Endothelial cell of umbilical vein (primary cell): ENCODE results near the gene RAB24. TPM values are rescaled to one million over a fixed set of nuclear protein-coding genes. Genes with fewer than 3 reads are reported as not detected.

Experiments
- BruUV-seq: library from RNA; stranded (reverse); fragments of 400-500 nt; replicated peaks from 2 replicates; lab custom pipeline; 2021; lab: Mats Ljungman, UMichigan
- CTCF ChIA-PET: fragments of 300-600, 350-600 bp; sonication (Branson Sonifier 250); formaldehyde crosslinking; loops from one replicate; lab custom pipeline; 2021; ENCODE audit warnings: antibody characterized with exemption, inconsistent platforms; lab: Charles Lee
- POLR2A ChIA-PET: fragments of 300-600, 350-600 bp; sonication (Branson Sonifier 250); formaldehyde crosslinking; loops from one replicate; lab custom pipeline; 2021; ENCODE audit warnings: antibody characterized with exemption, inconsistent platforms; lab: Charles Lee
- DNase-seq: peaks from one replicate; pipeline ENCODE4 v3.0.0-alpha.2; 2011; ENCODE audit warnings: low read depth, low spot score
- FAIRE-seq: peaks from 2 replicates; lab custom pipeline; 2011; peaks lifted over from hg19 to GRCh38; lab: Jason Lieb, UNC
- H2AFZ ChIP-seq: 2 replicates; pipeline ENCODE4 v1.6.0; 2012; ENCODE audit warnings: low read depth, low read length, control low read depth, inconsistent platforms
- H3K27ac ChIP-seq: 2 replicates; pipeline ENCODE4 v1.5.1; 2011; ENCODE audit warnings: low read depth, mild to moderate bottlenecking, control low read depth, low read length, moderate library complexity; ENCODE audit not compliant: insufficient read depth
- H3K27me3 ChIP-seq, 2 experiments: 2 replicates each; pipeline versions ENCODE4 v1.6.0 to v1.6.1; 2011; ENCODE audit warnings: low read length in 2 of 2, mixed read lengths in 1 of 2; ENCODE audit not compliant: control insufficient read depth in 2 of 2, insufficient read depth in 2 of 2
- H3K36me3 ChIP-seq, 2 experiments: 2 replicates in 1 of 2; 3 replicates in 1 of 2; pipeline ENCODE4 v1.5.1; 2011; ENCODE audit warnings: low read length in 2 of 2, mild to moderate bottlenecking in 1 of 2, moderate library complexity in 1 of 2; ENCODE audit not compliant: control insufficient read depth in 2 of 2, insufficient read depth in 2 of 2; ENCODE audit errors: extremely low read depth in 1 of 2
- H3K4me1 ChIP-seq: 3 replicates; pipeline ENCODE4 v1.5.1; 2011; ENCODE audit warnings: mild to moderate bottlenecking, low read length; ENCODE audit not compliant: control insufficient read depth, insufficient read depth; ENCODE audit errors: extremely low read depth
- H3K4me2 ChIP-seq: 2 replicates; pipeline ENCODE4 v1.6.1; 2011; ENCODE audit warnings: low read length, control low read depth, mixed read lengths; ENCODE audit not compliant: insufficient read depth
- H3K4me3 ChIP-seq, 3 experiments: fragments of 200-600 bp in 1 of 3; sonication (generic), shearing (Covaris generic) in 1 of 3; replicated peaks in 1 of 3; 2 replicates each; pipeline ENCODE4 v1.5.1; 2011 to 2016; ENCODE audit warnings: control low read depth in 3 of 3, low read length in 3 of 3, mild to moderate bottlenecking in 2 of 3, inconsistent platforms in 1 of 3, low read depth in 1 of 3, moderate library complexity in 1 of 3; ENCODE audit not compliant: insufficient read depth in 1 of 3
- H3K79me2 ChIP-seq: 2 replicates; pipeline ENCODE4 v1.6.0; 2012; ENCODE audit warnings: low read length, inconsistent platforms; ENCODE audit not compliant: control insufficient read depth, insufficient read depth
- H3K9ac ChIP-seq: replicated peaks from 2 replicates; pipeline ENCODE3; 2011; ENCODE audit warnings: low read length, control low read depth; ENCODE audit not compliant: insufficient read depth; ENCODE audit errors: extremely low read depth
- H3K9me1 ChIP-seq: replicated peaks from 3 replicates; pipeline ENCODE4 v1.6.0; 2011; ENCODE audit warnings: mild to moderate bottlenecking, low read length; ENCODE audit not compliant: control insufficient read depth, insufficient read depth; ENCODE audit errors: extremely low read depth
- H3K9me3 ChIP-seq: replicated peaks from 2 replicates; pipeline ENCODE4 v1.5.1; 2012; ENCODE audit warnings: low read length, inconsistent platforms; ENCODE audit not compliant: control insufficient read depth, insufficient read depth
- H4K20me1 ChIP-seq: replicated peaks from 2 replicates; pipeline ENCODE3; 2011; ENCODE audit warnings: mild to moderate bottlenecking, low read length; ENCODE audit not compliant: control insufficient read depth, insufficient read depth; ENCODE audit errors: extremely low read depth
- CTCF ChIP-seq, 2 donors: IDR thresholded peaks; 1 replicate in 1 of 2; 2 replicates in 1 of 2; pipeline ENCODE4 v1.5.1; 2011; ENCODE audit warnings: low read length in 2 of 2, mild to moderate bottlenecking in 2 of 2, moderate library complexity in 2 of 2, control low read depth in 1 of 2, inconsistent platforms in 1 of 2, low read depth in 1 of 2; ENCODE audit not compliant: insufficient read depth in 1 of 2; ENCODE audit errors: extremely low read depth in 1 of 2
- EZH2 ChIP-seq: IDR thresholded peaks from 2 replicates; pipeline ENCODE4 v1.6.1; 2012; ENCODE audit warnings: borderline replicate concordance, low read depth, mild to moderate bottlenecking, moderate library complexity, low read length, inconsistent platforms; ENCODE audit not compliant: severe bottlenecking
- FOS ChIP-seq: IDR thresholded peaks from 2 replicates; pipeline ENCODE4 v1.6.1; 2011; ENCODE audit warnings: mild to moderate bottlenecking, low read length, moderate library complexity, borderline replicate concordance; ENCODE audit not compliant: insufficient read depth
- GATA2 ChIP-seq: IDR thresholded peaks from 2 replicates; pipeline ENCODE4 v1.7.0; 2011; ENCODE audit warnings: low read depth, mild to moderate bottlenecking, moderate library complexity, mixed read lengths, low read length; ENCODE audit not compliant: insufficient read length, insufficient read depth
- JUN ChIP-seq: IDR thresholded peaks from 2 replicates; pipeline ENCODE4 v1.6.1; 2011; ENCODE audit warnings: borderline replicate concordance, low read depth; ENCODE audit not compliant: insufficient read length, insufficient read depth
- MAX ChIP-seq: IDR thresholded peaks from 2 replicates; pipeline ENCODE4 v1.6.1; 2011; ENCODE audit not compliant: insufficient read depth, insufficient read length
- MYC ChIP-seq: IDR thresholded peaks from one replicate; pipeline ENCODE4 v1.6.1; 2011; ENCODE audit warnings: mild to moderate bottlenecking, low read depth, low read length
- POLR2A ChIP-seq: IDR thresholded peaks from 2 replicates; pipeline ENCODE4 v1.6.1; 2012; ENCODE audit warnings: low read depth, mild to moderate bottlenecking, control low read depth, low read length
- POLR2AphosphoS5 ChIP-seq: IDR thresholded peaks from 2 replicates; pipeline ENCODE4 v1.6.1; 2012; ENCODE audit warnings: low read depth, mild to moderate bottlenecking, control low read depth, low read length, moderate library complexity; ENCODE audit not compliant: insufficient read depth
- dilution Hi-C: fragments of 300-500 bp; cut with MboI; formaldehyde crosslinking; loops from one replicate; pipeline ENCODE4 v1.15.0; 2019; ENCODE audit warnings: low sequenced_read_pairs; ENCODE audit not compliant: extremely low pct_ligation_motif_present
- intact Hi-C: fragments of 100-400 bp; cut with micrococcal nuclease; formaldehyde crosslinking; loops from one replicate; pipeline ENCODE4 v1.10.0; 2022
- polyA plus RNA-seq, 4 experiments: library from polyadenylated mRNA; depleted of rRNA in 3 of 4; stranded (reverse) in 3 of 4; unstranded in 1 of 4; fragments of >200 nt; gene quantifications; 2 replicates each; pipeline versions ENCODE4 v1.2.1 to v1.2.3, GENCODE V29; 2011 to 2012; ENCODE audit warnings: missing spikeins in 1 of 4
- total RNA-seq: library from RNA; stranded (reverse); gene quantifications from 2 replicates; pipeline ENCODE4 v1.2.3, GENCODE V29; 2021

Gene RAB24
- total and polyA plus RNA-seq, 2 donors (not counting 3 experiments of a cell fraction or from before 2014, with no cell fraction given), result 20.7 to 44.0 TPM

DNA sequence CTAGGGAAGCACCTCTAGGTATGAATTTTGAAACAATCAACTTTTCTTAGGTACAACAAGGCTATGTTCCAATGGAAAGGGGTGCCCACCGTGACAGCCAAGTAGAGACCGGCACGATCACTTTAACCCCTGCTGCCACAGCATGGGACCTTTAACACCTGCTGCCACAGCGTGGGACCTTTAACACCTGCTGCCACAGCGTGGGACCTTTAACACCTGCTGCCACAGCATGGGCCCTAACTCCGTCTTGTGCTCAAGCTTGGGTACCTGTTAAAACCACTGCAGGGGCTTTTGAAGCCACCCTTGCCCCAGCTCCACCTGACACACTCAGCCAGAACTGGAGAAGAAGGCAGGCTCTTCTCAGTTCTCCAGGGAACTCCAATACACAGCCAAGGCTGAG is 26.4 kb upstream of the RAB24 start:
- Histone ChIP-seq H3K4me3 (no peak overlapping the region), H3K4me1 (peaks cover 22% of the 10 kb centered on the region), H4K20me1 (no peaks in the 10 kb centered on the region), H3K27me3 (no peaks in the 10 kb centered on the region), H3K9ac (no peak overlapping the region), H3K9me1 (no peaks in the 10 kb centered on the region), H3K36me3 (peaks cover 0 to 25% of the 10 kb centered on the region in 2 experiments), H3K9me3 (no peaks in the 10 kb centered on the region), H2AFZ (no peak overlapping the region), H3K79me2 (no peaks in the 10 kb centered on the region), H3K27ac (no peak overlapping the region), H3K4me2 (no peak overlapping the region)
- ChIA-PET POLR2A (no interaction called here), CTCF (interaction anchor here (0.9 to 1.2 kb wide), 2 partner anchors 12 to 41 kb away, joined by 3 to 4 read pairs; no protein-coding TSS in a partner anchor)
- no peak for FAIRE-seq
- intact Hi-C loops, result no loop called here
- no peak for TF ChIP-seq CTCF (IDR thresholded peaks at IDR 0.05; ENCODE audit: extremely low read depth in 1 of 2, insufficient read depth in 1 of 2, low read depth in 1 of 2, low read length in 2 of 2)
- no peak for TF ChIP-seq POLR2AphosphoS5
- no peak for TF ChIP-seq POLR2A
- no peak for TF ChIP-seq MAX
- TF ChIP-seq JUN, result no peak
- TF ChIP-seq MYC, result no peak
- TF ChIP-seq EZH2, result no peak
- TF ChIP-seq FOS, result no peak
- TF ChIP-seq GATA2, result no peak
- BruUV-seq, result no TSS peak
- dilution Hi-C loops, result no loop called here
- DNase-seq, result no peak
